ENCODE data around the gene SP4. TPM values are rescaled to one million over a fixed set of nuclear protein-coding genes. Genes with fewer than 3 reads are reported as not detected.
"Not testable (repeated sequence)": the region's sequence is repeated elsewhere in the genome, so short reads cannot be mapped to it uniquely, and the experiment has no call there.

SP4 gene
- total and polyA plus RNA-seq, 7 donors, result 0.60 to 8.7 (median 3.9) TPM

GRCh38 chr7:21526448-21526847 lies 98.6 kb downstream of the SP4 start:
- intact Hi-C loops (cut with DNase I), result no loop called here
- Histone ChIP-seq H3K27me3 (no peaks in the 10 kb centered on the region), H3K4me1 (no peaks in the 10 kb centered on the region), H3K27ac (no peak overlapping the region), H3K36me3 (no peaks in the 10 kb centered on the region), H3K9me3 (no peaks in the 10 kb centered on the region), H3K4me3 (no peak overlapping the region)
- no peak for TF ChIP-seq EP300 (IDR thresholded peaks at IDR 0.05)
- TF ChIP-seq CTCF (IDR thresholded peaks at IDR 0.05), result no peak
- no peak for TF ChIP-seq POLR2A (IDR thresholded peaks at IDR 0.05)
- no peak for TF ChIP-seq POLR2AphosphoS5 (IDR thresholded peaks at IDR 0.05)
- 95% methylated on average over 3 of the region's 3 CpGs for WGBS, 2 donors
- DNase-seq, result no peak

- H3K4me3 ChIP-seq; H3K27ac ChIP-seq; DNase-seq; H3K27me3 ChIP-seq; H3K36me3 ChIP-seq; H3K4me1 ChIP-seq; intact Hi-C loops (cut with DNase I); H3K9me3 ChIP-seq: not testable (repeated sequence)
- 67 to 79% methylated on average over 1 of the region's 1 CpG for WGBS, 2 donors
Observed at GRCh38 chr7:21532485-21532884, 104.6 kb downstream of the SP4 start.

GRCh38 chr7:21533646-21534045 lies 105.8 kb downstream of the SP4 start:
- intact Hi-C loops (cut with DNase I); H3K27ac ChIP-seq; H3K36me3 ChIP-seq; DNase-seq; H3K9me3 ChIP-seq; H3K4me3 ChIP-seq; H3K4me1 ChIP-seq; H3K27me3 ChIP-seq: not testable (repeated sequence)

GRCh38 chr7:21536445-21537118 lies 108.7 kb downstream of the SP4 start:
- DNase-seq, result not testable (repeated sequence)
- 93 to 95% methylated on average over 27 of the region's 27 CpGs for WGBS, 2 donors

GRCh38 chr7:21538936-21539495 lies 111.1 kb downstream of the SP4 start:
- Histone ChIP-seq H3K36me3 (no peaks in the 10 kb centered on the region), H3K27ac (no peak overlapping the region), H3K4me3 (no peak overlapping the region), H3K27me3 (peaks cover 13 to 32% (median 19%) of the 10 kb centered on the region in 3 donors), H3K4me1 (peaks cover 0 to 15% (median 14%) of the 10 kb centered on the region in 4 donors), H3K9me3 (no peaks in the 10 kb centered on the region)
- WGBS, 2 donors, result 79 to 86% methylated on average over 3 of the region's 3 CpGs
- intact Hi-C loops (cut with DNase I), result no loop called here
- DNase-seq, result no peak
- TF ChIP-seq POLR2AphosphoS5 (IDR thresholded peaks at IDR 0.05) (no peak), EP300 (IDR thresholded peaks at IDR 0.05) (no peak), POLR2A (IDR thresholded peaks at IDR 0.05) (no peak), CTCF (IDR thresholded peaks at IDR 0.05) (no peak)

More at GRCh38 chr7:21536445-21537118, 108.7 kb downstream of the SP4 start:
- H3K9me3 ChIP-seq; H3K4me3 ChIP-seq; H3K27ac ChIP-seq; H3K27me3 ChIP-seq; intact Hi-C loops (cut with DNase I); H3K4me1 ChIP-seq; H3K36me3 ChIP-seq: not testable (repeated sequence)

- intact Hi-C loops (cut with DNase I), result no loop called here
- Histone ChIP-seq H3K4me3 (peak within 1 kb of the TSS; percentile 18 to 50 (median 42)), H3K9me3 (no peaks in the 10 kb centered on the region), H3K27me3 (peaks cover 13 to 50% (median 23%) of the 10 kb centered on the region in 3 donors), H3K27ac (peak within 1 kb of the TSS in 1 of 4 donors; percentile 56), H3K4me1 (peaks cover 0 to 16% (median 15%) of the 10 kb centered on the region in 4 donors), H3K36me3 (no peaks in the 10 kb centered on the region)
- 1 to 2% methylated on average over 66 of the region's 66 CpGs for WGBS, 2 donors
- peak; percentile 61 for DNase-seq
- no peak for TF ChIP-seq POLR2AphosphoS5 (IDR thresholded peaks at IDR 0.05)
- TF ChIP-seq CTCF (IDR thresholded peaks at IDR 0.05), result no peak
- no peak for TF ChIP-seq POLR2A (IDR thresholded peaks at IDR 0.05)
- no peak for TF ChIP-seq EP300 (IDR thresholded peaks at IDR 0.05)
Observed at GRCh38 chr7:21542891-21543527, 115.1 kb downstream of the SP4 start, which contains the start of gene DNAH11. Gene DNAH11 (plus strand): TSS chr7:21543039. CDS start chr7:21543246, 207 bp downstream.

Measured in sigmoid colon (tissue), 7 donors.